KMS-11 (cell line): ENCODE measurements around the gene NSUN6.

Experiments
- H2AFZ ChIP-seq: fragments of 200-600 bp; sonication (generic); 2 replicates; pipeline ENCODE4 v1.6.1; 2016; ENCODE audit warnings: antibody characterized with exemption, mixed run types, low read depth
- H3K27ac ChIP-seq: fragments of 200-600 bp; sonication (generic); 2 replicates; pipeline ENCODE4 v1.6.1; 2016; ENCODE audit warnings: mild to moderate bottlenecking, mixed run types
- H3K27me3 ChIP-seq: fragments of 200-600 bp; sonication (generic); 2 replicates; pipeline ENCODE4 v1.6.1; 2017; ENCODE audit warnings: mild to moderate bottlenecking, low read depth, mixed run types, moderate library complexity; ENCODE audit not compliant: insufficient read depth
- H3K36me3 ChIP-seq: fragments of 200-600 bp; sonication (generic); 2 replicates; pipeline ENCODE4 v1.6.1; 2017; ENCODE audit warnings: mild to moderate bottlenecking, mixed run types; ENCODE audit not compliant: insufficient read depth
- H3K4me1 ChIP-seq: fragments of 200-600 bp; sonication (generic); 2 replicates; pipeline ENCODE4 v1.6.1; 2016; ENCODE audit warnings: mild to moderate bottlenecking, low read depth, mixed run types; ENCODE audit not compliant: poor library complexity, severe bottlenecking
- H3K4me2 ChIP-seq: fragments of 200-600 bp; sonication (generic); 2 replicates; pipeline ENCODE4 v1.7.0; 2016; ENCODE audit warnings: mild to moderate bottlenecking, mixed run types
- H3K4me3 ChIP-seq: fragments of 200-600 bp; sonication (generic); IDR thresholded peaks from 2 replicates; pipeline ENCODE4 v1.6.1; 2017; ENCODE audit warnings: low read depth, low read length, mixed read lengths; ENCODE audit not compliant: insufficient read depth
- H3K79me2 ChIP-seq: fragments of 200-600 bp; sonication (generic); 2 replicates; pipeline ENCODE4 v1.6.1; 2016; ENCODE audit warnings: low read depth, mixed run types; ENCODE audit not compliant: insufficient read depth
- H3K9ac ChIP-seq: fragments of 200-600 bp; sonication (generic); 2 replicates; pipeline ENCODE4 v1.6.1; 2016; ENCODE audit warnings: mild to moderate bottlenecking, mixed run types
- H4K20me1 ChIP-seq: fragments of 200-600 bp; sonication (generic); 2 replicates; pipeline ENCODE4 v1.6.1; 2016; ENCODE audit warnings: mild to moderate bottlenecking, mixed run types; ENCODE audit not compliant: insufficient read depth
- TF ChIP-seq, protein P1 (sequence below): fragments of 200-600 bp; sonication (generic); conservative IDR thresholded peaks from 2 replicates; pipeline ENCODE4 v1.6.1; 2017; ENCODE audit warnings: low read depth, mild to moderate bottlenecking, antibody characterized with exemption, low read length, moderate library complexity, mixed read lengths

NSUN6 gene

DNA sequence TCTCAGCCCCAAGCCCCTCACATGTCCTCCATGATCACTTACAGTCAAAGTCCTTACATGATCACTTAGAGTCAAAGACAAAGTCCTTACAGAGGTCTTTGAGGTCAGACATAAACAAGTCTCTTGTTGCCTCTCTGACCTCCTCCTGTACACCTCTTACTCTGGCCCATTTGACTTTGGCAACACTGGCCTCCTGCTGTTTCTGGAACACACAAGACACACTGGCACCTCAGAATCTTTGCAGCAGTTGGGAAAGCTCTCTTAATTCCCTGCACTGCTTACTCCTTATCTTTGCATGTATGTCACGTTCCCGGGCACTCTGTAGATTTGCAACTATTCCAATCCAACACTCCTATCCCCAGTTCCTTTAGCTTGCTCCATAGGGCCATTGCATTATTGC lies 102.3 kb downstream of the NSUN6 start:
- no peak overlapping the region for H3K27ac ChIP-seq
- no peak overlapping the region for H3K4me3 ChIP-seq
- H3K36me3 ChIP-seq, result no peaks in the 10 kb centered on the region
- H2AFZ ChIP-seq, result no peak overlapping the region
- no peaks in the 10 kb centered on the region for H4K20me1 ChIP-seq
- H3K79me2 ChIP-seq, result no peaks in the 10 kb centered on the region
- H3K27me3 ChIP-seq, result no peaks in the 10 kb centered on the region
- no peaks in the 10 kb centered on the region for H3K4me1 ChIP-seq
- H3K9ac ChIP-seq, result no peak overlapping the region
- TF ChIP-seq, protein P1, sequence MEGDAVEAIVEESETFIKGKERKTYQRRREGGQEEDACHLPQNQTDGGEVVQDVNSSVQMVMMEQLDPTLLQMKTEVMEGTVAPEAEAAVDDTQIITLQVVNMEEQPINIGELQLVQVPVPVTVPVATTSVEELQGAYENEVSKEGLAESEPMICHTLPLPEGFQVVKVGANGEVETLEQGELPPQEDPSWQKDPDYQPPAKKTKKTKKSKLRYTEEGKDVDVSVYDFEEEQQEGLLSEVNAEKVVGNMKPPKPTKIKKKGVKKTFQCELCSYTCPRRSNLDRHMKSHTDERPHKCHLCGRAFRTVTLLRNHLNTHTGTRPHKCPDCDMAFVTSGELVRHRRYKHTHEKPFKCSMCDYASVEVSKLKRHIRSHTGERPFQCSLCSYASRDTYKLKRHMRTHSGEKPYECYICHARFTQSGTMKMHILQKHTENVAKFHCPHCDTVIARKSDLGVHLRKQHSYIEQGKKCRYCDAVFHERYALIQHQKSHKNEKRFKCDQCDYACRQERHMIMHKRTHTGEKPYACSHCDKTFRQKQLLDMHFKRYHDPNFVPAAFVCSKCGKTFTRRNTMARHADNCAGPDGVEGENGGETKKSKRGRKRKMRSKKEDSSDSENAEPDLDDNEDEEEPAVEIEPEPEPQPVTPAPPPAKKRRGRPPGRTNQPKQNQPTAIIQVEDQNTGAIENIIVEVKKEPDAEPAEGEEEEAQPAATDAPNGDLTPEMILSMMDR, result no peak
- H3K4me2 ChIP-seq, result no peak overlapping the region

DNA sequence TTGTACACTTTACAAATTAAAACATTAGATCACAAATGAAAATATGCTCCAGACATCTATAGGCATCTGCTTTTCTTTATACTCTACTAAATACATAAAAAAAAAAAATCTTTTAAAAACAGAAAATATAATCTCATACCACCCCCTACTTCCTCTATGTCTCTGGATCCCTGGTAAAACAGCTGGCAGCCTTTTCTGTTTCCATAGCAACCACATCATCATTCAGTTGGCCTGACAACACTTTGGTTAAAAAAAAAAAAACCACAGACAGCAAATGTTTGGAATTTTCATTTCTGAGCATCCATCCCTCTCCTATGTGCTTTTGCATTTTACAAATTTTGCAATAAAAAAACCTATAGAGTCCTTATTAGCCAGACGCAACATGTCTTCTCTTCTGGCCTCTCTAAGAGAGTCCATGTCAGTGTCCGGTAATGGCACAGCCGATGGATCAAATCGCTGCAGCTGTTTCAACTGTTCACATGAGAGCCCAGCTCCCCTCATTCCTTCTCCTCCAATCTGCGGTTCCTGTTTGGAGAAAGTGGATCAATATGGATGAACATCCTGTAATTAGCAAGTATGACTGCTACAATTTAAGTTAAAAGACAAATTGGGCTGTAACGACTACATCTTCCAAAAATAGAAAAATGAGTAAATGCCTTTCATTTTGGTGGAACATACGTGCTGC lies 105.6 kb downstream of the NSUN6 start:
- H3K4me2 ChIP-seq, result no peak overlapping the region
- H3K27me3 ChIP-seq, result no peaks in the 10 kb centered on the region
- H3K27ac ChIP-seq, result no peak overlapping the region
- no peaks in the 10 kb centered on the region for H3K4me1 ChIP-seq
- H3K79me2 ChIP-seq, result no peaks in the 10 kb centered on the region
- no peaks in the 10 kb centered on the region for H3K36me3 ChIP-seq
- H3K9ac ChIP-seq, result no peak overlapping the region
- H2AFZ ChIP-seq, result no peak overlapping the region
- H4K20me1 ChIP-seq, result no peaks in the 10 kb centered on the region
- H3K4me3 ChIP-seq, result no peak overlapping the region
- TF ChIP-seq, protein P1, result no peak

DNA sequence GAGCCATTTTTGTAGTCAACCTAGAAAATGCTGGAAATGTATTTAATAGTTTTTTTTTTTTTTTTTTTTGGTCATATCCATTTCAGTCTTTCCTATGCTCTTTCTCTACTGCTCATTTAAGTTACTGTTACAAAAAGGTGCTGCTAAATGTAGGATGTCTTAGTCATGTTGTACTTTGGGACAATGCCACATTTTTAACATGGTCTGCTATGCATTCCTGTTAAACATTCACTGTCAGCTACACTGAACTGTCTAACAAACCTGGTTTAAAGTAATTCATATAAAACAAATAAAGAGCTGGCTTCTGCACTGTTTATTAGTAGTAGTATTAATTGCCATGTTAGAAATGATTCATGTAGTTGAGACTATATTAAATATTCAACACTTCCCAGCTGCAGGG lies 108.6 kb downstream of the NSUN6 start:
- Histone ChIP-seq H2AFZ (no peak overlapping the region), H3K27ac (no peak overlapping the region), H4K20me1 (no peaks in the 10 kb centered on the region), H3K36me3 (no peaks in the 10 kb centered on the region), H3K9ac (no peak overlapping the region), H3K27me3 (no peaks in the 10 kb centered on the region), H3K4me2 (no peak overlapping the region), H3K4me3 (no peak overlapping the region), H3K4me1 (no peaks in the 10 kb centered on the region), H3K79me2 (no peaks in the 10 kb centered on the region)
- TF ChIP-seq, protein P1, result no peak

DNA sequence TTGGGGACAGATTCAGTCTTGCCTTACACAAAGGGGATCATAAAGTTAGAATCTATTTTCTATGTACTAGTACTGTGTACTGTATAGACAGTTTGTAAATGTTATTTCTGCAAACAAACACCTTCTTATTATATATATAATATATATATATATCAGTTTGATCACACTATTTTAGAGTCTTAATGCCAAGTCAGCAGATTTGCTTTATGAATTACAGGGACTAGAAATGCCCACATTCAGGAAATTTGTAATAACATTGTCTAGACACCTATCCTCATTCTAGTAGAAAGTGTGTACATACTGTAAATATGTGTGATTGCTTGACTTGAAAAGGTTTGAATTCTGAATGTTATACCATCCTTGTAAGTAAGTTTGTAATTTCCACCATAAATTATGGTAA lies 111.2 kb downstream of the NSUN6 start:
- Histone ChIP-seq H3K27ac (no peak overlapping the region), H3K4me1 (no peaks in the 10 kb centered on the region), H3K36me3 (no peaks in the 10 kb centered on the region), H2AFZ (no peak overlapping the region), H3K9ac (no peak overlapping the region), H3K4me2 (no peak overlapping the region), H4K20me1 (no peaks in the 10 kb centered on the region), H3K27me3 (no peaks in the 10 kb centered on the region), H3K79me2 (no peaks in the 10 kb centered on the region), H3K4me3 (no peak overlapping the region)
- TF ChIP-seq, protein P1, result no peak
